Skin epidermis (tissue), 12 donors: Measurements from ENCODE around the gene DESI2.

Experiments
- H3K27ac ChIP-seq, 21 experiments: fragments of 200-600 bp; sonication (generic) in 11 of 21; one replicate each; pipeline ENCODE4 v1.5.0; 2020; ENCODE audit warnings: mild to moderate bottlenecking in 3 of 21, inconsistent platforms in 2 of 21, moderate library complexity in 2 of 21
- H3K4me3 ChIP-seq, 7 experiments: fragments of 200-600 bp; sonication (generic) in 2 of 7; one replicate each; pipeline ENCODE4 v1.5.0; 2020; ENCODE audit warnings: inconsistent platforms in 2 of 7, mild to moderate bottlenecking in 2 of 7, moderate library complexity in 1 of 7

Gene DESI2

GRCh38 chr1:244652623-244653438 lies at the start of gene DESI2:
DESI2 (plus strand) TSS chr1:244653126; CDS start chr1:244653314, 188 bp downstream.
- Histone ChIP-seq H3K27ac (peak within 1 kb of the TSS; percentile 81 to 98 (median 95)), H3K4me3 (peak within 1 kb of the TSS; percentile 64 to 96 (median 93))

- H3K27ac ChIP-seq, result no peak overlapping the region
- H3K4me3 ChIP-seq, result no peak overlapping the region
These were observed 49.4 kb upstream of the DESI2 start for GRCh38 chr1:244603498-244603897.

DNA sequence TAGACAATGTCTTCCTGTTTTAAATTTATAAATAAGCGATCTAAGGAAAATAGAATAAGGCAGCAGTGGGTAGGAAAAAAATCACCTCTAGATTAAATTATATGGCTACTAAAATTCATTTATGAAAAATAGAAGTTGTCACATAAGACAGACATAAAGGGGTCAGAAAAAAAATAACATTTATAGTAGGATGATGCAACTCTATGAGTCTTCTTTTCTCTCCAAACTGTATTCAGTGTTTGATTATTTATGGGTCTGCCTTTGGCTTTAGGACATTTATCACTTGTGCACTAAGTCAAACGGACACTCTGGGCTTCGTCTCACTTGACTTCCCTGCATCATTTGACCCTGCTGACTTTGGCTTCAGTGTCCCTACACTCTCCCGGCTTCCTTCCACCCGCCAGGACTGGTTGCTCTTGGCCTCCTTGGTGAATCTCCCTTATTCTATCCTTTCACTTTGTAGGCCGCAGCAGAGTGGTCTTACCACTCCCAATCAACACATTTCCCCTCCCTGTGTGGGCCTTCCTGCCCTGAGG lies 47.0 kb upstream of the DESI2 start:
- Histone ChIP-seq H3K27ac (no peak overlapping the region), H3K4me3 (no peak overlapping the region)

- H3K27ac ChIP-seq, result no peak overlapping the region
- H3K4me3 ChIP-seq, result no peak overlapping the region
These were observed 38.7 kb upstream of the DESI2 start for GRCh38 chr1:244614113-244614836.

GRCh38 chr1:244614879-244615278 lies 38.0 kb upstream of the DESI2 start:
- Histone ChIP-seq H3K27ac (no peak overlapping the region), H3K4me3 (no peak overlapping the region)

GRCh38 chr1:244615301-244615700 lies 37.6 kb upstream of the DESI2 start:
- H3K4me3 ChIP-seq, result no peak overlapping the region
- no peak overlapping the region for H3K27ac ChIP-seq

DNA sequence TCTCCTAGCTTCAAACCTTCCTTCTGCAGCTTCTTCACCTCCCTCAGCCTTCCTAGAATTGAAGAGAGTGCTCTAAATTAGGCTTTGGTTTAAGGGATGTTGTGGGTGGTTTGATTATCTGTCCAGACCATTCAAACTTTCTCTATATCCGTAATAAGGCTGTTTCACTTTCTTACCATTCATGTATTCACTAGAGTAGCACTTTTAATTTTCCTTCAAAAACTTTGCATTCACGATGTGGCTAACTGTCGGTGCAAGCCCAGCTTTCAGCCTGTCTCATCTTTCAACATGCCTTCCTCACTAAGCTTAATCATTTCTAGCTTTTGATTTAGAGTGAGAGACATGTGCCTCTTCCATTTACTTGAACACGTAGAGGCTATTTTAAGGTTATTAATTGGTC lies 26.2 kb upstream of the DESI2 start:
- Histone ChIP-seq H3K4me3 (no peak overlapping the region), H3K27ac (no peak overlapping the region)

GRCh38 chr1:244628789-244629188 lies 24.1 kb upstream of the DESI2 start:
- Histone ChIP-seq H3K27ac (no peak overlapping the region), H3K4me3 (no peak overlapping the region)

- H3K27ac ChIP-seq, result no peak overlapping the region
- no peak overlapping the region for H3K4me3 ChIP-seq
These were observed 19.8 kb upstream of the DESI2 start for GRCh38 chr1:244633140-244633539.

GRCh38 chr1:244634546-244634945 lies 18.4 kb upstream of the DESI2 start:
- H3K27ac ChIP-seq, result no peak overlapping the region
- no peak overlapping the region for H3K4me3 ChIP-seq

DNA sequence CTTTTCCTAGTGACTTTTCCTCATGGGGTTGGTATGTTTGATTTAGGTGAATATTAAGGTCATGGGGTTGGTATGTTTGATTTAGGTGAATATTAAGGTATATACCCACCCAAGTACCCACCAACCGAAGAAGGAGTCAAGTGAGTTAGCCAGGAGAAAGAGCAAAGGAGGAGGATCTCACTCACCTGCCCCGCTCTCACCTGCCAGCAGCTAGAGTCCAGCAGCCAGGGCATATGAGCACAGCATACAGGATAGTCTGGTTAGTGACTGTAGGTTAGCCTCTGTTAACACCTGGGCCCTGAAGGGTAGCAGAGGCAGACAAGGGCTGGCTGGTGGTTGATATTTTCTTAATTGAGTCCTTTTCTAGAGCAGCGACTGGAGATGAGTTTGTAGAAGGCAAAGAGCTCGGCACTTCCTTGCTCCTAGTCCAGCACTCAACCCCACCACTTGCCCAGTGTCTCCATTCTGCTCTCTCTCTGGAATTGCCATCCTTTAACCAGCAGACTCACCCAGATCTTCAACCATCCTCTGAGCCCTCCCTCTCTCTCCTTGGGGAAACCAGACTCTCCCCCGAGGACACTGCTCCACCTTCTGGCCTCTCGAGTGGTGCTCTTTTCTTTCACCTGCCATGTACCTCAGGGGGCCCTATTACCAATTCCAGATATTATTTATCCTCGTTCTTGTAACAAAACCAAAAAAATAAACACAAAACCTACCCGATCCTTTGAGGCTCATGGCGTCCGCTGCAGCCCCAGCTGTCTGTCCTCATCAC lies 16.3 kb upstream of the DESI2 start:
- no peak overlapping the region for H3K4me3 ChIP-seq

GRCh38 chr1:244639561-244639960 lies 13.4 kb upstream of the DESI2 start:
- Histone ChIP-seq H3K4me3 (no peak overlapping the region), H3K27ac (no peak overlapping the region)

More for the DNA sequence above, 16.3 kb upstream of the DESI2 start:
- H3K27ac ChIP-seq, result no peak overlapping the region

GRCh38 chr1:244640917-244641316 lies 12.0 kb upstream of the DESI2 start:
- Histone ChIP-seq H3K27ac (no peak overlapping the region), H3K4me3 (no peak overlapping the region)

DNA sequence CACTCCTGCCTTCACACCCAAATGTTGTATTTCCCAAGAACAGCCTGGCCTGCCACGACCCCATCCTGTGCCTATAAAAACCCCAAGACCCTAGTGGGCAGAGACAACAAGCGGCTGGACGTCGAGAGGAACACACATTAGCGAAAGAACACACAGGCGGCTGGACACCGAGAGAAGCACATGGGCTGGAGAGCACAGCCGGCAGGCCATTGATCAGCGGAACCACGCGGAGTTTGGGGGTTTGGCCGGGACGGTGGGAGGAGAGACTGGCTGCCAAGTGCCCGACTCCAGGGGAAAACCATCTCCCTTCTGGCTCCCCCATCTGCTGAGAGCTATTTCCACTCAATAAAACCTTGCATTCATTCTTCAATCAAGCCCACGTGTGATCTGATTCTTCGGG lies 10.4 kb upstream of the DESI2 start:
- H3K4me3 ChIP-seq, result no peak overlapping the region
- H3K27ac ChIP-seq, result no peak overlapping the region

- Histone ChIP-seq H3K4me3 (no peak overlapping the region), H3K27ac (no peak overlapping the region)
These were observed 9.9 kb upstream of the DESI2 start for GRCh38 chr1:244642988-244643387.

- Histone ChIP-seq H3K27ac (no peak overlapping the region), H3K4me3 (no peak overlapping the region)
These were observed 7.5 kb upstream of the DESI2 start for GRCh38 chr1:244645414-244645813.

GRCh38 chr1:244645890-244646289 lies 7.0 kb upstream of the DESI2 start:
- Histone ChIP-seq H3K27ac (no peak overlapping the region), H3K4me3 (no peak overlapping the region)

DNA sequence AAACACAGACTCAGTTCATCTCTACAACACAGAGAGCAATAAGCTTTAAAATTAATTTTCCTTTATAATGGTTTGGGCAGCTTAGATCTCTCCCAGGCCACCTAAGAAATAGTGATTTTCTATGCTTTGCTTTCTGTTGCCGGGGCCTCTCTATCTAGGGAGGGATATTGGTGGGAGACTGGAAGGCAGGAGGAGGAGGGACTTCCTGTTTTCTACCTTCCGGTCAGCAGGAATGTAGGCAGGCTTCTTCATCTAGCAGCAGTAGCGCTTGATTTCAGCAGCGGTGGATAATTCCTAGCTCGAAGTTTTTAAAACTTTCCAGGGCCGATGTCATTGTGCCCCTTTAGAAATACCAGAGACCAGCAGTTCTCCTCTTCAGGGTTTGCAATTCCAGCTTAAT lies 5.1 kb upstream of the DESI2 start:
- Histone ChIP-seq H3K4me3 (no peak overlapping the region), H3K27ac (no peak overlapping the region)

GRCh38 chr1:244651956-244652622 lies 837 bp upstream of the DESI2 start:
- H3K27ac ChIP-seq, result peak overlapping the region in 13 of 21 experiments; percentile 8 to 97 (median 94)
- H3K4me3 ChIP-seq, result peak overlapping the region; percentile 25 to 96 (median 93)
